Activated T-helper 2 cell treated with anti-CD3 and anti-CD28 coated beads, Interferon-gamma antibody, Interleukin-2, Interleukin-4, amounts not matched to agents 10 μg/mL and 5 μg/mL and 100 μg/mL, durations not matched to agents 14 hours and 24 hours and 36 hours (primary cell): ENCODE results near the gene ROMO1. TPM values are rescaled to one million over a fixed set of nuclear protein-coding genes. Genes with fewer than 3 reads are reported as not detected.
"Not testable (repeated sequence)": the region's sequence is repeated elsewhere in the genome, so short reads cannot be mapped to it uniquely, and the experiment has no call there.

ENCODE experiments used
- DNase-seq: peaks from one replicate; pipeline ENCODE4 v3.0.0; 2021; ENCODE audit warnings: low spot score
- H3K27ac Mint-ChIP-seq: one replicate; pipeline ENCODE4 v1.8.0; 2021; ENCODE audit warnings: mixed read lengths
- H3K27me3 Mint-ChIP-seq: one replicate; pipeline ENCODE4 v1.8.0; 2021; ENCODE audit warnings: low read depth, mixed read lengths
- H3K36me3 Mint-ChIP-seq: one replicate; pipeline ENCODE4 v1.8.0; 2021; ENCODE audit warnings: low read depth, mixed read lengths
- H3K4me1 Mint-ChIP-seq: one replicate; pipeline ENCODE4 v1.8.0; 2021; ENCODE audit warnings: low read depth, mixed read lengths
- H3K4me3 Mint-ChIP-seq: one replicate; pipeline ENCODE4 v1.8.0; 2021; ENCODE audit warnings: low read depth, mild to moderate bottlenecking, moderate library complexity, mixed read lengths
- H3K9me3 Mint-ChIP-seq: one replicate; pipeline ENCODE4 v1.8.0; 2021; ENCODE audit warnings: mixed read lengths
- intact Hi-C: fragments of 100-400 bp; cut with micrococcal nuclease; formaldehyde crosslinking; loops from one replicate; pipeline ENCODE4 v1.15.1; 2023
- total RNA-seq: library from RNA; stranded (reverse); gene quantifications from 2 replicates; pipeline ENCODE4 v1.2.3, GENCODE V29; 2022

ROMO1 gene
- total RNA-seq, 1 donor from 2014 or later: 98.4 TPM

DNA sequence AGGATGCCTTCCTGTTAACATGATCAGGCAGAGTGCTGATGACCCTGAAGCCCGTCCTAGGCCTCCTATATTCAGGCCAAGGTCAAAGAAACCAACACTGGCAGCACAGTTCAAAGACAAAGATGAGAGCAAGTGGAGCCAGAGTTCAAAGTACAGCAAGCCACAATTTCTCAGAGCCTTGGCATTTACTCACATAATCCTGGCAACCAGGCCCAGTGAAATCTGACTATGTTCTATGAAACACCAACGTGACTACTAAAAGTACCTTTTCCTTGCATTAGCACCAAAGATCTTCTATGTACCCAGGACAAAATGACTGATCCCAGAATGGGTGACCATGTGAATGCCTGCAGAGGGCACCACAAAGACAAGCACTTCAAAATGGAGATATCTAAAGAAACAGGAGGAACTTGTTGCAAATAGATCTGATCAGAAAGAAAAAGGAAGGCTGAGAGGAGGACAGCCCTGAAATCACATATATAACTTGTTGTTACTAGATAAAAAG lies 3.9 kb upstream of the ROMO1 start:
- no peaks in the 10 kb centered on the region for H3K27me3 Mint-ChIP-seq
- H3K4me1 Mint-ChIP-seq: peaks cover 18% of the 10 kb centered on the region
- no peak overlapping the region for H3K4me3 Mint-ChIP-seq
- DNase-seq: no peak
- peaks cover 34% of the 10 kb centered on the region for H3K36me3 Mint-ChIP-seq
- H3K9me3 Mint-ChIP-seq: no peaks in the 10 kb centered on the region
- intact Hi-C loops: loop anchor here (5.0 kb wide), 1 partner anchor 93 kb away; no protein-coding TSS in a partner anchor
- no peak overlapping the region for H3K27ac Mint-ChIP-seq

DNA sequence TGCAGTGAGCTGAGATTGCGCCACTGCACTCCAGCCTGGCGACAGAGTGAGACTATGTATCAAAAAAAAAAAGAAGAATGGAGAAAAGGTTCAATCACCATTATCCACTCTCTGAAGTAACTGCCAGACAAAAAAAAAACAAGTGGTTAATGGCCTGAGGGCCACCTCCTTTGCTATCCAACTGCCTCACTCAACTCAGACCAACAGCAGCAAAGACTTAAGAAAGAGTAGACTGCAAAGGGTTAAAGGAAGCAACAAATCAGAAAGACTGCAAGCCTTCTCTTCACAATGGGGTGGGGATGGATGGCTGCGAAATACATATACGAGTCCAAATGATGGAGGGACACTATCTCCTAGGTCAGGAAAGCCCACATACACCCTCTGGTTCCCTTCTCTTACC lies 3.2 kb upstream of the ROMO1 start:
- Mint-ChIP-seq H3K9me3 (no peaks in the 10 kb centered on the region), H3K36me3 (peaks cover 38% of the 10 kb centered on the region), H3K27me3 (no peaks in the 10 kb centered on the region), H3K4me1 (peaks cover 25% of the 10 kb centered on the region), H3K4me3 (no peak overlapping the region), H3K27ac (no peak overlapping the region)
- no peak for DNase-seq
- intact Hi-C loops: loop anchor here (5.0 kb wide), 1 partner anchor 94 kb away; no protein-coding TSS in a partner anchor

DNA sequence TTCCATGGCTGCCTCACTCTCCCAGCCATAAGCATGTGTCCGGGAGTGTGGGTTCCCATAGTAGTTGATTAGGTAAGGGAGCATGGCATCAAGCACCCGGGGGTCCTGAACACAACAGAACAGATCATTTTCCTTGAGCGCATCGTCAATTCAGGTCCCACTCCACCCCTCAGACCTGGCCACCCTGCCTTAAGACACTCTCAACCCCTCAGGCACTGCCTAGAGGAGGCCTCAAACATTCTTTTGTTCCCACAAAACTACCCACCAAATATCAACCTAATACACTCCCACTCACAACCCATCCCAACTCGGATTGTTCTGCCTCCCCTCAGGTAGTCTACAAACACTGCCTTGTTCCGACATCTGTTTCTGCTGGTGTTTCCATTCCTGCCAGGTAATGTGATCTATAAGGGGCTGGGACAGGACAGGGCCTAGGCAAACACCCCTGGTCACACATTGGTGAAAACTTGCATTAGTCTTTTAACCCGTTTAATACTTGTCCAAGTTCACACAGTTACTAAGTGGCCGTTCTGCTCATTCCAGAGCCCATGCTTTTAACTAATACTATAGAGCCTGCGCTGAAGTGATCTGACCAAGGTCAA lies 1.4 kb upstream of the ROMO1 start:
- Mint-ChIP-seq H3K4me3 (peak overlapping the region; percentile 94), H3K4me1 (peaks cover 25% of the 10 kb centered on the region), H3K27ac (peak overlapping the region; percentile 89), H3K36me3 (peaks cover 52% of the 10 kb centered on the region), H3K9me3 (no peaks in the 10 kb centered on the region), H3K27me3 (no peaks in the 10 kb centered on the region)
- intact Hi-C loops: loop anchor here (2.0 to 5.0 kb wide), 3 partner anchors 45 to 95 kb away; partner anchors contain the start of gene RBM39
- DNase-seq: no peak

DNA sequence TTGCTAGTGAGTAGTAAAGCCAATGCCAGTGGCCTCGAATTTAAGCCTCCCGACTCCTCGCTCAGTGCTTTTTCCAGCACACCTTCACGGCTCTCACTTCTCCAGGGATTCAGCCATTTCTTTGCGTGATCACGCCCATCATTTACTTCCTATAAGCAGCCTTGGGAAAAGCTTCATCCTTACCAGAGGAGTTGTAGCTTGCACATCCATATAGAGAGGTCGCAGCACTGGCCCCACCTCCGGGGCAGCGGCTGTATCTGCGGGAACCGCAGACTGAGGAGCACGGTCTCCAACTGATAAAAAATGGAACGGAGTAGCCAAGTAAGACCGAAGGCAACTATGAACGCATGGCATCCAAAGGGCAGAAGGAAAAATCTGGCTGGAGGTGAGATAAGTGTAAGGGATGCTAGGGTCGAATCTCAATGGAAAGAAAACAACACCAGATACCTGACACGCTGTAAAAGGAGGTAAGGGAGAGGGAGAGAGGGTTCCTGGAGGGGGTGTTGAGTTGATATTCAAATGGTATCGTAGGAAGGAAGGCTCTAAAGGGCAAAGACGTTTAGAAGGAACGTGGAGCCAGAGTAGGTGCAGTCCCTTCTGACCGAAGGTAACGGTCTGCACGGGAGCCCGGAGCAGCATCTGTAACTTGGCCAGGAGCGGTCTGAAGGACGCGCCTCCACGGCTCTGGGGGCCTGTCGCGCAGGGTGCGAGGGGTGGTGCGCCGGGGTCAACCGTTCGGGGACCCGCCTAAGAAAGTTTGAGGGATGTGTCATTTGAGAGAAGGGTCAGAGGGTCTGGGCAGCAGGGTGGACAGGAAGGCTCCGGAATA lies 693 bp upstream of the ROMO1 start:
- intact Hi-C loops: loop anchor here (1.0 to 5.0 kb wide), 4 partner anchors 34 to 96 kb away; partner anchors contain the start of genes CPNE1, RBM12 and RBM39
- H3K36me3 Mint-ChIP-seq: peaks cover 54% of the 10 kb centered on the region
- H3K27ac Mint-ChIP-seq: peak overlapping the region; percentile 89

DNA sequence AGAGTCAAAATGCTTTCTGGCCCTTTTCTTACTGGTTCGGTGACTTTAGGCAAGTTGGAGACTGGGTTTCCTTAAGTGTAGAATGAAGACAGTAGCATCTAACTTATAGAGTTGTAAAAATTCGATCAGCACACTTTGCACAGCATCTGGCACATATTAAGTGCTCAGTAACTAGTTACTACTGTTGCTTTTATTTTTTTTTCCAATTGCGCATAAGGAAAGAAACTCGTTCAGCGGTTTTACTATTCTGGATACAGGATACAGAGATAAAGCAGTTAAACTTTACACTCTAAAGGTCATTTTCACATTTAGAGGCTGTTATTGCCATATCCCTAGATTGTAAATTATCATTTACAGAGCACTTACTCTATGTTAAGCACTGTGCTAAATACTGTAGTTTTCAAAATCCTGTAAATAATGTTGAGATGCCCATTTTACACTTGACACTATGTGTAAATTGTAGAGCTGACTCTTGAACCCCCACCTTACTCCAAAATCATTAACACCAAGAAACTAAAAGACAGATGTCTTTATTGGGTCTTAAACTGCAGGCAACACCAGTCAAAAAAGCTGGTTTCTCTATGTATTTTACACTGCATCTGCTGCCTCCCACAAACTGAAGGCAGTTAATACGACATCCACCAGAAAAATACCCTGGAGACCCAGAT lies 886 bp downstream of the ROMO1 start:
- H3K9me3 Mint-ChIP-seq: no peaks in the 10 kb centered on the region
- DNase-seq: no peak
- H3K4me3 Mint-ChIP-seq: peak overlapping the region; percentile 94
- peaks cover 36% of the 10 kb centered on the region for H3K4me1 Mint-ChIP-seq
- H3K27ac Mint-ChIP-seq: peak overlapping the region; percentile 94
- H3K36me3 Mint-ChIP-seq: peaks cover 68% of the 10 kb centered on the region
- H3K27me3 Mint-ChIP-seq: no peaks in the 10 kb centered on the region
- intact Hi-C loops: loop anchor here (1.0 to 5.0 kb wide), 4 partner anchors 36 to 98 kb away; partner anchors contain the start of genes CPNE1, RBM12 and RBM39

More for the DNA sequence above, 693 bp upstream of the ROMO1 start:
- Mint-ChIP-seq H3K9me3 (no peaks in the 10 kb centered on the region), H3K4me3 (peak overlapping the region; percentile 94), H3K27me3 (no peaks in the 10 kb centered on the region), H3K4me1 (peaks cover 26% of the 10 kb centered on the region)
- no peak for DNase-seq

DNA sequence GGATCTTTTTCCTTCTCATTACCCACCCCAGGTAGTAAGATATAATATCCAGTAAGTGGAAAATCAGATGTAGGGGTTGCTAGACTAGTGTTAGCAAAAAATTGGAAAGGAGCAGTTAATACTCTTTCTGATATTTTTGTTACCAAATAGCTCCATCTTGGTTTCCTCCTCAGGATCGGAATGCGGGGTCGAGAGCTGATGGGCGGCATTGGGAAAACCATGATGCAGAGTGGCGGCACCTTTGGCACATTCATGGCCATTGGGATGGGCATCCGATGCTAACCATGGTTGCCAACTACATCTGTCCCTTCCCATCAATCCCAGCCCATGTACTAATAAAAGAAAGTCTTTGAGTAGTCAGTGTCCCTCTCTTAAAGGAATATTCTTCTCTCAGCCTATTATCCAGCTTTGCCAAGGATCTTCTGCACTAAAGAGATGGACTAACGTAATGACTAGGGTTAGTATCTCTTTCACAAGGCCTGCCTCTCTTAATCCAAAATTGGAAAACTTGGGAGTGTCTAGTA lies 1.5 kb downstream of the ROMO1 start:
- intact Hi-C loops: no loop called here
- no peak for DNase-seq
- peak overlapping the region; percentile 94 for H3K4me3 Mint-ChIP-seq
- H3K36me3 Mint-ChIP-seq: peaks cover 68% of the 10 kb centered on the region
- no peaks in the 10 kb centered on the region for H3K27me3 Mint-ChIP-seq
- H3K9me3 Mint-ChIP-seq: no peaks in the 10 kb centered on the region
- H3K4me1 Mint-ChIP-seq: peaks cover 36% of the 10 kb centered on the region
- H3K27ac Mint-ChIP-seq: no peak overlapping the region

DNA sequence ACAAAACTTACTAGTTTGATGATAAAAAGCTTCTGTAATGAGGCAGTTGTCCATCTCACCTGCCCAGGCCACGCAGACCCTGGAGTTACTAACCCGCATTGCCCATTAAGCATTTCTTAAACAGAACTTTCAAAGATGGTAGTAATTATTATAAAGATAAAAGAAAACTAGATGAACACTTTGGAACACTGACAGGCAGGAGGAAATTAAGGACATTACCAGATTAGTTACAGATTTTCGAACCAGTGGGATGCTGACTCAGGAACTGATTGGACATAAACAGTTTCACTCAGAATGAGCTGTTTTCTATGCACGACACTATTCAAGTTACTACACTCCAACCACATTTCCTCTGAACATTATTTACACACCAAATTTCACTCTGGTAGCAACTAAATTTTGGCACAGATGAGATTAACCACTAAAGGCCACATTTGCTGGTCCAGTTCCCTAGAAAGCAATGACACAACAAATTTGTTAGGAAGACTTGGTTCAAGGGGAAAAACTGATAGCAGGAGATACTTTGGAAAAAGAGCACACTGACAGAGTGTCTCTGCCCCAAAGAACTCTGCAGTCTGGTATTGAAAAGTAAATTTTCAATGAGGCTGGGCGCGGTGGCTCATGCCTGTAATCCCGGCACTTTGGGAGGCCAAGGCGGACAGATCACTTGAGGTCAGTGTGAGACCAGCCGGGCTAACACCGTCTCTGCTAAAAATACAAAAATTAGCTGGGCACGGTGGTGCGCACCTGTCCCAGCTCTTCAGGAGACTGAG lies 3.0 kb downstream of the ROMO1 start:
- intact Hi-C loops: no loop called here
- DNase-seq: no peak
- Mint-ChIP-seq H3K36me3 (peaks cover 74% of the 10 kb centered on the region), H3K4me1 (peaks cover 37% of the 10 kb centered on the region), H3K27ac (peak overlapping the region; percentile 57), H3K27me3 (no peaks in the 10 kb centered on the region), H3K4me3 (peak overlapping the region; percentile 7), H3K9me3 (no peaks in the 10 kb centered on the region)

DNA sequence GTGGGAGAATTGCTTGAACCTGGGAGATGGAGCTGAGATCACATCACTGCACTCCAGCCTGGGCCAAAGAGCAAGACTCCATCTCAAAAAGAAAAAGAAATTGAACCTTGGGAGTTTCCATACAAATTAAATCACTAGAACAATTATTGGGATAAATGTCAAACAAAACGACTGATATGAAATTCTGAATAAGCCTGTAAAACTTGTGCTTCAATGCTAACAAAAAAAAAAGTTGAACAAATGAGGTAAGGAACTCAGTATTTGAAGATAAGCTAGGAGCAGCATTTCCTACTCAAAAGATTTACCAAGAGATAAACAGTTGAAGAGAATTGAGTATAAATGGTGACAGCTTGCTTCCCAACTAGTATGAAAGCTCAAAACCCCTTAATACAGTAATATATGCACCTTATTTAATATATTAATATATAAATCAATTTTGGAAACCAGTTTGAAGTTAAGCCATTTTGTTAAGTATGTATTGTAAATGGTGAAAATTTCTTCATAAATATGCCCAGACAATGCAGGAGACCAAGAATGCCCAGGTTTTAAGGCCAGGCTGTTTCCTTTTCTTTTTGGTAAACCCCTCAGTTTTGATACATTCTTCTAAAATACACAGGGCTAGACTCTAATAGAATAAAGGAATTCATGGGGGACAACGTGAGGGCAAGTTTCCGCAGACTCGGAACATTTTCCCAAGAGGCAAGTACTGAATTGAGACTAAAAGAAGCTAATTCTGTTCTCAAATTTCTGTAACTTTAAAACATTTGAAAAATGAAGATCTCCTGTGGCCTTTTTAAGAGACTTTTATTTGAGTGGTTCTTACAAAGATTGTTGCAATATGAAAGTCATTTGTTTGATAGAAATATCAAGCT lies 3.9 kb downstream of the ROMO1 start:
- no peak overlapping the region for H3K4me3 Mint-ChIP-seq
- no peaks in the 10 kb centered on the region for H3K27me3 Mint-ChIP-seq
- peaks cover 30% of the 10 kb centered on the region for H3K4me1 Mint-ChIP-seq
- H3K9me3 Mint-ChIP-seq: no peaks in the 10 kb centered on the region
- H3K27ac Mint-ChIP-seq: peak overlapping the region; percentile 28
- DNase-seq: no peak
- intact Hi-C loops: no loop called here
- H3K36me3 Mint-ChIP-seq: peaks cover 76% of the 10 kb centered on the region

DNA sequence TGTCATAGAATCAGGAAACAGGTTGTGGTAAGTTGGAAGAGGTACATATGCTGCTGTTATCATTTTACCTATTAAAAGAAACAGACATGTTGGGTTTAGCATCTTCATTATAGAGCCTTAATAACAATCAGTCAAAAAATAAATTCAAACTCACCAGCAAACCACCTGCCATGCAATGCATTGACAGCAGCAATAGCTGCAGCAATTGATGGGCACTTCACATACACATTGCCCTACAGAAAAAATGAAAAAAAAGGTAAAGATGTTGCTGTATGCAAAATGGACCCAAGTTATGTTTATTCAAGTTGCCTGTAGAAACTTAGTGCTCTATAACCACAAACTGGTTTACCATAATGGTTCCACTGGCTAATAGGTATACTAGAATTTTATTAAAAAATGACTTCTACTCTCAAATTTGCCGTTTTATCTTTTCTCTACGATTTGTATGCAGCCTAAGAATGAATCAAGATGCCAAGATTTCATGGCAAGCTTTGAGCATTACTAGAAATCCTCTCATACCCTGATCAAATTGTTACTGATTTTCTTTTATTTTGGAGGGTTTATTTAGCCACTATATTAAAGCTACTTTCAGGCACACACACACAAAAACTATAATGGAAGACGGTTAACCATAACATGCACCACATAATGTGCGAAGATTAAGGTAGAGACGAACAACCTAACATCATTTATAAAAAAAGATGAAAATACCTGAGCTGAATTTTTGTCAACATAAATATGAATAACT lies 5.5 kb downstream of the ROMO1 start:
- no peaks in the 10 kb centered on the region for H3K9me3 Mint-ChIP-seq
- H3K4me1 Mint-ChIP-seq: peaks cover 28% of the 10 kb centered on the region
- H3K4me3 Mint-ChIP-seq: no peak overlapping the region
- intact Hi-C loops: no loop called here
- no peak for DNase-seq
- peaks cover 83% of the 10 kb centered on the region for H3K36me3 Mint-ChIP-seq
- no peak overlapping the region for H3K27ac Mint-ChIP-seq
- H3K27me3 Mint-ChIP-seq: no peaks in the 10 kb centered on the region

DNA sequence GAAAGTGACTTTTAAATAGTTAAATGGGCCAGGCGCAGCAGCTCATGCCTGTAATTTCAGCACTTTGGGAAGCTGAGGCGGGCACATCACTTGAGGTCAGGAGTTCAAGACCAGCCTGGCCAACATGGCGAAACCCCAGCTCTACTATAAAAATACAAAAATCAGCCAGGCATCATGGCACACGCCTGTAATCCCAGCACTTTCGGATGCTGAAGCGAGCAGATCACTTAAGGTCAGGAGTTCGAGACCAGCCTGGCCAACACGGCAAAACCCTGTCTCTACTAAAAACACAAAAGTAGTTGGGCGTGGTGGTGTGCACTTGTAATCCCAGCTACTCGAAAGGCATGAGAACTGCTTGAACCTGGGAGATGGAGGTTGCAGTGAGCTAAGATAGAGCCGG lies 6.7 kb downstream of the ROMO1 start:
- H3K9me3 Mint-ChIP-seq, DNase-seq, H3K27ac Mint-ChIP-seq, intact Hi-C loops, H3K27me3 Mint-ChIP-seq, H3K4me3 Mint-ChIP-seq: not testable (repeated sequence)
- H3K4me1 Mint-ChIP-seq: peaks cover 25% of the 10 kb centered on the region
- H3K36me3 Mint-ChIP-seq: peaks cover 89% of the 10 kb centered on the region
